GM12891 (cell line): ENCODE measurements around the gene MYOM1.

ENCODE experiments used
- POLR2A ChIP-seq: IDR thresholded peaks from 2 replicates; pipeline ENCODE4 v1.6.1; 2011; ENCODE audit warnings: low read depth, low read length, control low read depth
- POLR2AphosphoS5 ChIP-seq: IDR thresholded peaks from 2 replicates; pipeline ENCODE4 v1.6.1; 2011; ENCODE audit warnings: low read depth, low read length, control low read depth
- TAF1 ChIP-seq: IDR thresholded peaks from 2 replicates; pipeline ENCODE4 v1.6.1; 2011; ENCODE audit warnings: low read depth, low read length, control low read depth

GRCh38 chr18:3194947-3195612 lies 24.7 kb downstream of the MYOM1 start:
- TF ChIP-seq POLR2A (no peak), TAF1 (no peak), POLR2AphosphoS5 (no peak)
